SU-DHL-6 (cell line): ENCODE measurements around the gene RPS27L.

Experiments
- EZH2phosphoT487 ChIP-seq: fragments of 200-600 bp; sonication (generic), shearing (Covaris generic); conservative IDR thresholded peaks from 2 replicates; pipeline ENCODE4 v1.6.1; 2018; ENCODE audit warnings: mild to moderate bottlenecking, antibody characterized with exemption, low read length, moderate library complexity, mixed read lengths
- TF ChIP-seq, protein P1 (sequence below): fragments of 200-600 bp; sonication (generic); IDR thresholded peaks from one replicate; pipeline ENCODE4 v1.5.1; 2017; ENCODE audit warnings: antibody characterized with exemption, mild to moderate bottlenecking, low read length, moderate library complexity; ENCODE audit not compliant: insufficient read depth, poor library complexity, severe bottlenecking

DNA sequence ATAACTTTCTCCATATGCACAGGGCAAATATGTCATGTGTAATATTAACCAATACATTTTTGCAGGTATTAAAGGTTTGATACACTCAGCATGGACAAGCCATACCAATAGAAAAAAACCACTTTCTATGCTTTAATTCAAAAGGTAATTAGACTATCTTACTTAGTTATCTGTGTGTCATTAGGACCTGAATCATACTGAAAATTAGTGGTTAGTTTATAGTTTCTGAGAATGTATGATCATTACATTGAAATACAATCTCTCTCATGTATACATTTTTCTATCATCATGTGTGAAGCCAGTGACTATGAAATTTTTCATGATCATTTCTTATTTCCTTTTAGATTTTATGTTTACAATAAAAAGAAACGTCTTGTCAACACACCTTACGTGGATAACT, 16.3 kb downstream of the RPS27L start:
- TF ChIP-seq, protein P1, sequence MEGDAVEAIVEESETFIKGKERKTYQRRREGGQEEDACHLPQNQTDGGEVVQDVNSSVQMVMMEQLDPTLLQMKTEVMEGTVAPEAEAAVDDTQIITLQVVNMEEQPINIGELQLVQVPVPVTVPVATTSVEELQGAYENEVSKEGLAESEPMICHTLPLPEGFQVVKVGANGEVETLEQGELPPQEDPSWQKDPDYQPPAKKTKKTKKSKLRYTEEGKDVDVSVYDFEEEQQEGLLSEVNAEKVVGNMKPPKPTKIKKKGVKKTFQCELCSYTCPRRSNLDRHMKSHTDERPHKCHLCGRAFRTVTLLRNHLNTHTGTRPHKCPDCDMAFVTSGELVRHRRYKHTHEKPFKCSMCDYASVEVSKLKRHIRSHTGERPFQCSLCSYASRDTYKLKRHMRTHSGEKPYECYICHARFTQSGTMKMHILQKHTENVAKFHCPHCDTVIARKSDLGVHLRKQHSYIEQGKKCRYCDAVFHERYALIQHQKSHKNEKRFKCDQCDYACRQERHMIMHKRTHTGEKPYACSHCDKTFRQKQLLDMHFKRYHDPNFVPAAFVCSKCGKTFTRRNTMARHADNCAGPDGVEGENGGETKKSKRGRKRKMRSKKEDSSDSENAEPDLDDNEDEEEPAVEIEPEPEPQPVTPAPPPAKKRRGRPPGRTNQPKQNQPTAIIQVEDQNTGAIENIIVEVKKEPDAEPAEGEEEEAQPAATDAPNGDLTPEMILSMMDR, result no peak
- TF ChIP-seq EZH2phosphoT487, result no peak
